ENCODE data around the gene THBD.

- TF ChIP-seq POLR2A (IDR thresholded peaks at IDR 0.05), result no peak
- TF ChIP-seq CTCF (IDR thresholded peaks at IDR 0.05), result no peak
These were observed 33.5 kb upstream of the THBD start for GRCh38 chr20:23082846-23083552.
